Measurements from ENCODE around the gene KLK14.

KLK14 gene, protein sequence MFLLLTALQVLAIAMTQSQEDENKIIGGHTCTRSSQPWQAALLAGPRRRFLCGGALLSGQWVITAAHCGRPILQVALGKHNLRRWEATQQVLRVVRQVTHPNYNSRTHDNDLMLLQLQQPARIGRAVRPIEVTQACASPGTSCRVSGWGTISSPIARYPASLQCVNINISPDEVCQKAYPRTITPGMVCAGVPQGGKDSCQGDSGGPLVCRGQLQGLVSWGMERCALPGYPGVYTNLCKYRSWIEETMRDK

DNA sequence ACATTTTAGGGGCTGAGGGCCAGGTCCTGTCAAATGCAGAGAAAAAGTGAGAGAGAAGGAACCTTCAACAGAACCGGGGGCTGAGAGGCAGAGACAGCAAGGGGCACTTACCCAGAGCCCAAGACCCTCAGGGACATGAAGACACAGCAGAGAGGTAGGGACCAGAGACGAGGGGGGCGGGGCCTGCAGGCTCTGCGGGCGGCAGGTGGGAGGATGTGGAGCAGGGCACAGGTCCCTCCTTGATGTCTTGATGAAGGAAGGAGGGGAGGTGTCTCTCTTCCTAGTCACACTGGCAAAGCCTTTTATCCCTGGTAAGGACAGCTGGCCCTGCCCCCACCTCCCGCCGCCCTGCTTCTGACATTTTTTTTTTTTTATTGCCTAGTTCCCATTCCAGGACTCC, at the start of gene KLK14:
Gene KLK14, minus strand, starts transcription at position 277 of the 400 bp plus-strand sequence. Its CDS starts 273 bp downstream, at position 4.
- DNase-seq (ENCODE audit: low spot score) = no peak

DNA sequence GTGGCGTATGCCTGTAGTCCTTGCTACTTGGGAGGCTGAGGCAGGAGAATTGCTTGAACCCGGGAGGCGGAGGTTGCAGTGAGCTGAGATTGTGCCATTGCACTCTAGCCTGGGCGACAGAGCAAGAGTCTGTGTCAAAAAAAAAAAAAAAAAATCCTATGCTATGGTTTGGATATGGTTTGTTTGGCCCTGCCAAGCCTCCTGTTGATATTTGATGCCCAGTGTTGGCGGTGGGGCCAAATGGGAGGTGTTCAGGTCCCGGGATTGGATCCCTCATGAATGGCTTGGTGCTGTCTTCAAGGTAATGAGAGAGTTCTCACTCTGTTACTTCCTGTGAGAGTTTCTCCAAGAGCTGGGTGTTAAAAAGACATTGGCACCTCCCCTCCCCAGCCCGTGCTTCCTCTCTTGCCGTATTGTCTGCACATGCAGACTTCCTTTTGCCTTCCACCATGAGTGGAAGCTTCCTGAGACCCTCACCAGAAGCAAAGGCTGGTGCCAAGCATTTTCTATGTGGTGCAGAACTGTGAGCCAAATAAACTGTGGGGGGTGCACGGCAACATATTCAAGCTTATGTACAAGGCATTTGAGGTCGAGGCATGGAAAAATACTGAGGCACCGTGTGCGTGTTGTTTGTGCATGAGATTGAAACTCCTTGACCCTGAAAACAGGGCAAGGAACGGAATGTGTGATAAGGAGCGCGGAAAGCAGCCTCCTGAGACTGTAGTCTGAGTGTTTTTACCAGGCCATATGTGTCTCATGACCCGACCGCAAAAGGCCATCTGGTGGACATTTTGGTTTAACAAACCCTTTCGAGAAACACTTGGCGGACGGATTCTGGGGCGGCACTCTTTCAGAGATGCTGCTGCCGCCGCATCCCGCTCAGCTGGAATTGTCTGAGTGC, 49.3 kb upstream of the KLK14 start:
- DNase-seq (ENCODE audit: low spot score) = peak; percentile 17

DNA sequence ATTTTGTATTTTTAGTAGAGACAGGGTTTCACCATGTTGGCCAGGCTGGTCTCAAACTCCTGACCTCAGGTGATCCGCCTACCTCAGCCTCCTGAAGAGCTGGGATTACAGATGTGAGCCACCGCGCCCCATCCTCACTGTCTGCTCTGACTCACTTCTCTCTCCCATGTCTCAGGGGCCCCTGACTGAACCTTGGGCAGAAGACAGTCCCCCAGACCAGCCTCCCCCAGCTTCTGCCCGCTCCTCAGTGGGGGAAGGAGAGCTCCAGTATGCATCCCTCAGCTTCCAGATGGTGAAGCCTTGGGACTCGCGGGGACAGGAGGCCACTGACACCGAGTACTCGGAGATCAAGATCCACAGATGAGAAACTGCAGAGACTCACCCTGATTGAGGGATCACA, 47.0 kb upstream of the KLK14 start:
- DNase-seq (ENCODE audit: low spot score) = no peak

DNA sequence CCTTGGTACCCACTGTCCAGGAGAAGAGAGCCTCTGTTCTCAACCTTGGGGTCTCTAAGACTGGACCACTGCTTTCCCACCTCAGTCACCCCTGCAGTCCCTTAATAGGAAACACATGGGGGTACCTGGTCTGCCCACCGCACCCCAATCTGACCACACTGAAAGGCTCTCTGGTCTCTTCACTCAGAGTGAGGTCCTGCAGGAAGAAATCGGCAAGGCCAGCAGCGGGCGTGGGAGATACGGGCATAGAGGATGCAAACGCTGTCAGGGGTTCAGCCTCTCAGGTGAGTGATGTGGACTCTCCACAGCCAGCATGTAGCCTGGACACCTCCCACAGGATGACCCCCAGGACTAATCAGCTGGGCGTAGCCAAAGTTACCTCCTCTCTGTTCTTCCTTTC, 45.5 kb upstream of the KLK14 start:
- DNase-seq (ENCODE audit: low spot score) = no peak

DNA sequence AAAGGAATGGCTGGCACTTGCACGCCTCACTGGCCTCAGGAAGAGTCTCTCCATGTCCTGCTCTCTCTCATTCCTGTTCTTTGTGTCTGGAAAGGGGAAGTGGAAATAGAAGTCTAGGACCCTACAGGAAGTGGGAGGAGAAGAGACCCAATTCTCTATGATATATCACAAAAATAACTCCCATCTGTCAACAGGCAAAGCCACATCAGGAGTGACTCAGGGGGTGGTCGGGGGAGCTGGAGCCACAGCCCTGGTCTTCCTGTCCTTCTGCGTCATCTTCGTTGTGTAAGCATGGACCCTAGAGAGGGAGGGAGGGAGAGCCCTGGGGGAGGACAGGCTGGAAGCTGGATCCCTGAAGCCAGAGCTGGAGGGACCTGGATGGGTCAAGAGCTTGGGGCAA, 45.1 kb upstream of the KLK14 start:
- peak; percentile 15 for DNase-seq (ENCODE audit: low spot score)

DNA sequence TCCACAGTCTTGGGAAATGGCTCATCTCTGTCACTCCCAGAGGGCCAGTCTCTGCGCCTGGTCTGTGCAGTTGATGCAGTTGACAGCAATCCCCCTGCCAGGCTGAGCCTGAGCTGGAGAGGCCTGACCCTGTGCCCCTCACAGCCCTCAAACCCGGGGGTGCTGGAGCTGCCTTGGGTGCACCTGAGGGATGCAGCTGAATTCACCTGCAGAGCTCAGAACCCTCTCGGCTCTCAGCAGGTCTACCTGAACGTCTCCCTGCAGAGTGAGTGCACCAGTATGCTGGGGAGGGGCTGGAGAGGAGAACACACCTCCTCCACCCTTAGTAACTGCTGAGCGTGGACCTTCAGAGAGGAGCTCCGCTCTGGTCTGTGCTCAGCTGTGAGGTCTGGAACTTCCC, 44.3 kb upstream of the KLK14 start:
- DNase-seq (ENCODE audit: low spot score) = no peak

DNA sequence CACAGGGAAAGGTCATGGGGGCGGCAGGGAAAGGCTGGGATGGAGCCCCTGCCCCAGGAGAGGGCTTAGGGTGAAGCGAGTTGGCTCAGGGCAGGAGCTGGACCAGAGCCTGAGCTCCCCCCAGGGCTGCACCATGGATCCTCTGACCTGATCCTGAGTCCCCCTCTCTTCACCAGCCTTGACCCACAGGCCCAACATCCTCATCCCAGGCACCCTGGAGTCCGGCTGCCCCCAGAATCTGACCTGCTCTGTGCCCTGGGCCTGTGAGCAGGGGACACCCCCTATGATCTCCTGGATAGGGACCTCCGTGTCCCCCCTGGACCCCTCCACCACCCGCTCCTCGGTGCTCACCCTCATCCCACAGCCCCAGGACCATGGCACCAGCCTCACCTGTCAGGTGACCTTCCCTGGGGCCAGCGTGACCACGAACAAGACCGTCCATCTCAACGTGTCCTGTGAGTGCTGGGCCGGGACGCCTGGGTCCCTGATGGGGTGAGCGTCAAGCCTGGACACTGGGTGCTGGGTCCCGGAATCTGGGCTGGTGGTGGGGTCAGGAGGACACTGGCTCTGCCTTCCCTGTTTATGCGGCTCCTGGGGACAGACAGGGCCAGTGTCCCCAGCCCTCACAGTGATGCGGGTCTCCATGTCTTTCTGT, 42.9 kb upstream of the KLK14 start:
- DNase-seq (ENCODE audit: low spot score) = no peak

DNA sequence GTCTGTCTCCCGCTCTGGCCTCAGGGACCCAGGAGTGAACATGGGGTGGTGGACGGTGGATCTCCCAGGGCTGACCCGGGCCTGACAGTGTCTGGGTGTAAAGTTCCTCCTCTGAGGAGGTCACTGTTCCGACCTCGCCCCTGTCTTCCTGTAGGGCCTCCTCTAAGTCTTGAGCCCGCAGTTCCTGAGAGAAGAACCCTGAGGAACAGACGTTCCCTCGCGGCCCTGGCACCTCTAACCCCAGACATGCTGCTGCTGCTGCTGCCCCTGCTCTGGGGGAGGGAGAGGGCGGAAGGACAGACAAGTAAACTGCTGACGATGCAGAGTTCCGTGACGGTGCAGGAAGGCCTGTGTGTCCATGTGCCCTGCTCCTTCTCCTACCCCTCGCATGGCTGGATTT, 42.0 kb upstream of the KLK14 start, which contains the start of gene SIGLEC9:
Gene SIGLEC9, plus strand, starts transcription at position 178 of the 400 bp plus-strand sequence. Its CDS starts 69 bp downstream, at position 247.
- peak; percentile 46 for DNase-seq (ENCODE audit: low spot score)

DNA sequence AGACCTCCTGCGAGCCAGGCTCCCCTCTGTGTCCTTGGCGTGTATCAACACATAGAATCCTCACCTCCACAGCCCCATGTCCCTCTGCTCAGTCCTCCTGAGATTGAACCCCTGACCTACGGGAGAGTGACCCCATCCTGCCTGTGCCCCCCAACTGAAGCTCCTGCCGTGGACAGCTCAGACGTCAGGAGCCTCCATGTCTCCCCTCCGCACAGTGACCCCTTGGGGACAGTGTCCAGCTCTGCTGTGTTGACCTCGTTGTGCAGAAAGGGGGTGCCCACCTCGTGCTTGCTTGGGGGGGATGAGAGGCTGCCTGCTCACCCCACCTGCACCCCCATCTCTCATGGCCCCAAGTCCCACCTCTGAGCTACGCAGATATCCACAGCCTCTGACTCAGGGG, 41.5 kb upstream of the KLK14 start:
- DNase-seq (ENCODE audit: low spot score) = no peak

DNA sequence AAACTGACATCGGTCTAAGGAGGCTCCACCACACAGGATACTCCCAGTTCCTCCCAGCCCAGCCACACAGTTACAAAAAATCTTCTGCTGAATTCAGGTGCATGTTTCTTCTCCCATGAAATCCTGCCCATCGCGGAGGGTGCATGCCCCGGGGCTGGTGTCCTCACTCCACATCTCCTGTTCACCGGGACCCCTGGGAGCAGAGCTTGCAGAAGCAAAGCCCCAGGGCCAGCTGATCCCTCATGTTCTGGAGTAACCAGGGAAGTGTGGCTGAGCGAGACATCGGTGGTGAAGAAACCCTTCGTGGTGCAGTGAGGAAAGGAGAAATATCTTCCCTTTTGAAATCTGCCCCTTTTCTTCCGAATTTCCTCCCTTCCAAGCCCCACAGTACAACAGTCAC, 41.1 kb upstream of the KLK14 start:
- DNase-seq (ENCODE audit: low spot score) = no peak

DNA sequence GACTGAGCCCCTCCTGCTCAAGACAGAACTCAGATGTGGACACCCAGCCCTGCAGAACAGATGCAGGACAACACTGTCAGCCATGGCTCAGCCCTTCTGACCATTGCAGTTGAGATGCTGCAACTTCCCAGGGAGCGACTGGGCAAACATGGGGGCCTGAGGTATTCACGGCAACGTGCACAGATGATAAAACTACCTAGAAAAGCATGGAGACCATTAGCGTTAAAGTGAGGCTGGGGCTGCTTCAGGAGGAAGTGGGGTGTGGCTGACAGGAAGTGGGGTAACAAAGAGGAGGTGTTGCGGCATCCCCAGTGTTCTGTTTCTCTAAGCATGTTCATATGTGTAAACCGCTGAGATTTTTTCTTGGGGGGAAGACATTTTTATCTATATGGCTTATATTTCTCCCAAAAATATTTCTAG, 40.7 kb upstream of the KLK14 start:
- DNase-seq (ENCODE audit: low spot score) = no peak

DNA sequence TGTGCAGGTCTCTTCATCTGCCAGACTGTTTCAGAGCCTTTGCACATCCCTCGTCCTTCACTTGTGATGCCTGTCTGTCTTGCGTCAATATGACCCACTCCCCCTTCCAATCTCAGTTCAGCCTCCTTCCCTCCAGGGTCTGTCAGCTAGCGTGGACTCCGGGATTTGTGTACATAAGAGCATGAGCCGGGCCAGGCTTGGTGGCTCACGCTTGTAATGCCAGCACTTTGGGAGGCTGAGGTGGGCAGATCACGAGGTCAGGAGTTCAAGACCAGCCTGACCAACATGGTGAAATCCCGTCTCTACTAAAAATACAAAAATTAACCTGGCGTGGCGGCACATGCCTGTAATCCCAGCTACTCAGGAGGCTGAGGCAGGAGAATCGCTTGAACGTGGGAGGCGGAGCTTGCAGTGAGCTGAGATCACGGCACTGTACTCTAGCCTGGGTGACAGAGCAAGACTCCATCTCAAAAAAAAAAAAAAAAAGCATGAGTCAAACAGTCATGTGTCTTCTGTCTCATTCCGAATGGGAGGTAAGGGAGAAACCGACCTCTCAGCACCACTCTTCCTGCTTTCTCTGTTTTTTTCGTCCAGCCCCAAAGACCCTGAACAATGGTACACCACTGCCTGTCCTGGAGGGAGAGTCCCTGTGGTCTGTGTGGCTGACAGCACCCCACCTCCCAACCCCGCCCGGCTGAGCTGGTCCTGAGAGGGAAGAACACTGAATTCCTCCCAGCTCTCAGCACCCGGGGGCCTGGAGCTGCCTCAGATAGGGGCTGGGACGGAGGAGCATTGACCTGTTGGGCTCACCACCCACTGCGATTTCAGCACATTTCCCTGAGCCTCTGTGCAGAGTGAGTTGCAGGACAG, 39.7 kb upstream of the KLK14 start:
- DNase-seq (ENCODE audit: low spot score) = no peak

DNA sequence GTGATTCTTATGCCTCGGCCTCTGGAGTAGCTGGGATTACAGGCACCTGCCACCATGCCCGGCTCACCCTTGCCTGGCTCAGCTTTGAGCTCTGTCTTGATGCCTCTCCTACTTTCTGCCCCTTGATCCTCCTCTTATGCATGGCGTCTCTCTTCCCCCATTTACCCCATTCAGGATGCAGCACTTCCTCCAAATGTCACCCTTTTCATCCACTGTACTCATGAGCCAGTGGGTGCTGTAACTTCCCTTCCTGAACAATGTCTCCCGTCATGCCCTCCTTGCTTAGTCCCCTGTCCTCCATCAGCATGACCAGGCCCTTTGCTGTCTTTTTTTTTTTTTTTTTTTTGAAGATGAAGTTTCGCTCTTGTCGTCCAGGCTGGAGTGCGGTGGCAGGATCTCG, 38.6 kb upstream of the KLK14 start:
- no peak for DNase-seq (ENCODE audit: low spot score)

DNA sequence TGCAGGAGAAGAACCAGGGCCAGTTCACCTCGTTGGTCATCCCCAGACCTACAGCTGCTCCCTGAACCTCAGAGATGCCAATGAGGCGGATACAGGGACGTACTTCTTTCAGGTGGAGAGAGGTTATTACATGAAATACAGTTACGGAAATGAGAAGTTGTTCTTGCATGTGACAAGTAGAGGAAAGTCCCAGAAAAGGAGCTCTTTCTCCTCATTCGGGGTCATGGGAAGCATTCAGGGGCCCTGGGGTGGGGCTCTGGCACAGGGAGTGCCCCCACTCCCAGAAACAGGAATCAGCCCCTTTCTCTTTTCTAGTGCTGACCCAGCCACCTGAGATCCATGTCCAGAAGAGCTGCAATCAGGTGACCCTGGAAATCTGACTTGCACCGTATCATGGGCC, 37.5 kb upstream of the KLK14 start:
- DNase-seq (ENCODE audit: low spot score) = no peak

DNA sequence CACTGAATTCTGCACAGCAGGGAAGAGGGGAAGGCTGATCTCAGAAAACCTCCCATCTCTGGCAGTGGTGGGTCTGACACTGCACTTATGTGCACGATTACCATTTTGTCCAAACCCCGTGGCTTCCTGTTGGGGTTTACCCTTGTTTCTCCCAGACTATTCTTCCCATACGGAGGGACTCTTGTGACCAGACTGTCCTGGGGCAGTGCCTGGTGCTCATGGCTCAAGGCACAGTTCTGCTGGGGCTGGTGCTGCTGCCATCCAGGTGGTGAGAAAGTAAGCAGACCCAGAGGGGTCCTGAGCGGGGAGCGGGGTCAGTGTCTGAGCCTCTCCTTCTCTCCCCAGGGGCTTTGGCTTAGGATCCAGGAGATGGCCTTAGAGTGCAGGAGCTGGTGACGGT, 36.9 kb upstream of the KLK14 start:
- DNase-seq (ENCODE audit: low spot score) = no peak

DNA sequence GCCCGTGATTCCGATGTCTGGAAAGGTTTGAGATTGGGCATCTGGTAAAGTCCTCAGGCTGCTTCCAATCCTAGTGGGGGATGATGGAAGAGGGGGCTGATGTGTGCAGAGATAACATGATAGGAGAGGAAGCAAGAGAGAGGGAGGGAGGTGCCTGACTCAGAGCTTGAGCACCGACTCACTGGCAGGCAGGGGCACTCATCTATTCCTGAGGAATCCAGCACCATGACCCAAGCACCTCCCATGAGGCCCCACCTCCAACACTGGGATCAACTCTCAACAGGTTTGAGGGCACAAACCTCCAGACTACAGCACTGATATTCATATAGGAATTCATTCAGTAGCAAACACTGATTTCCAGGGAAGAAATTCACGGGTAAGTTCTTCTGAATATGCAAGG, 36.4 kb upstream of the KLK14 start:
- no peak for DNase-seq (ENCODE audit: low spot score)

DNA sequence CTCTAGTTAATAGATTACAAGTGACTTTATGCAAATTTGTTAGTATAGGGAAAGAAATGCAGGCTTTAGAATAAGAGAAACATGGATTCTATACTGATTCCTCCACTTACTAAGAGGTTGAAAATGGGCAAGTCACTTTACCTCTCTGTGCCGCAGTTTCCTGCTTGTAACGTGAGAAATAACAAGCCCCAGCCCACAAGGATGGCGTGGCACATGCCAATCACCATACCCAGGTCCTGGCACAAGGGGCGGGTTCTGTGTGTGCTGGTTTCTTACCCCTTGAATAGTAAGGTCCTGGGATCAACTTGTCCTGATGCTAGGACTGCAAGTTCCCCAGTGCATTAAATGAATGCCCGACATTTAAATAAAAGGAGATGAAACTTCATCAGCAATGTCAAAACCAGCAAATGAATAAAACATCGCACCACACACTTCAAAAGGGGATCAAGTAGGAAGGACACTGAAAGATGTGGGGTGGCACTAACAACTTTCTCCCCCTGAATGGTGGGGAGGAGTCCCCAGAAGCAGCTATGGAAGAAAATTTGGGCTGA, 34.1 kb upstream of the KLK14 start:
- DNase-seq (ENCODE audit: low spot score) = no peak

DNA sequence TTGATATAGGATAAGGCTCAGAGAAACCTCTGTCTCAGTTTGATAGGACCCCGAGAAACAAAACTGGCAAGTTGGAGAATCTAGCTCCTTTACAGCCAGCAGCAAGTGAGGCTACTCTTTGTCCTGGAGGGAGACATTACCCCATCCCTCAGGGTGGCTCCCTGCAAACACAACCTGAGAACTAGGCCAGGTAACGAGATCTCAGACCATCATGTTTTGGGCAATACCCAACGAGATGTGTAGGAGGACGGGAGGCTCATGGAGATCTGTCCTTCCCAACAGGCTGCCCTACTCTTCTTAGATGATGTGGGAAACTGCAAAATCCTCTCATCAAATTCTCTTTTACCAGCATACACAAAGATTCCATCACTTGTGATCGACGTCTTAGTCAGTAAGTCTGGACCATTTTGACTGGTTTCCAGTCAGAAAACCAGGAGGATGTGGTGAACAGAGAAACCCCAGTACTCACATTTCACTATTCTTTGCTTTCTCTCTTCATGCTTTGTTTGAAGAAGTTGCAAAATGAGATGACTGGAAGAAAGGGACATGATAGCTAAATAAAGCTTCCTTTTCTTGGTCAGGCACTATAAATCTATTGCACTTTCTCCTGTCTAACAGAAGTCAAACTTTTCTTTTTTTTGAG, 31.5 kb upstream of the KLK14 start:
- DNase-seq (ENCODE audit: low spot score) = no peak

DNA sequence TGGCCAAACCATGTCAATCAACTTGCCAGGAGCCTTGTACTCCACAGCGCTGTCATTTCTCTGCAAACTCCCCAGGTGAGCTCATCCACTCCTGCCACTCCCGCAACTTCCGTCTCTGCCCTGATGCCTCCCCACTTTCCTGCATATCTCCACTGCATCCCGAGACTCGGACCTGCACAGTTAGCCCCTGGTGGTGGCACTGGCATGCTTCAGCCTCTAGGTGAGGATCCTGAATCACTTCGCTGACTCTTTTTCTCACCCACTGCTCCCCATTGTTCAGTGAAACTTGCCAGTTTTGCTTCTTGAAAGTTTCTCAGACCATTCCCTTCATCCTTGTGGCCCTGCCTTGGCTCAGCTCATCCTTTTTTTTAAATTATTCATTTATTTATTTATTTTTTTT, 28.9 kb upstream of the KLK14 start:
- no peak for DNase-seq (ENCODE audit: low spot score)

DNA sequence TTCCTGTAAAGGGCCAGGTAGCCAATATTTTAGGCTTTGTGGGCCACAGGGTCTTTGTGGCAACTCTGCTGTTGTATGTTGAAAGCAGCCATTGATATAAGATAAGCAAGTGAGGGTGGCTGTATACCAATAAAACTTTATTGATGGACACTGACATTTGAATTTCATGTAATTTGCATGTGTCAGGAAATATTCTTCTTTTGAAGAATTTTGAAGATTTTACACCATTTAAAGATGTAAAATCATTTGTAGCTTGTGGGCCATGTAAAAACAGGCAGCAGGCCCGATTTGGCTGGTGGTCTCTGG, 27.9 kb upstream of the KLK14 start:
- no peak for DNase-seq (ENCODE audit: low spot score)

DNA sequence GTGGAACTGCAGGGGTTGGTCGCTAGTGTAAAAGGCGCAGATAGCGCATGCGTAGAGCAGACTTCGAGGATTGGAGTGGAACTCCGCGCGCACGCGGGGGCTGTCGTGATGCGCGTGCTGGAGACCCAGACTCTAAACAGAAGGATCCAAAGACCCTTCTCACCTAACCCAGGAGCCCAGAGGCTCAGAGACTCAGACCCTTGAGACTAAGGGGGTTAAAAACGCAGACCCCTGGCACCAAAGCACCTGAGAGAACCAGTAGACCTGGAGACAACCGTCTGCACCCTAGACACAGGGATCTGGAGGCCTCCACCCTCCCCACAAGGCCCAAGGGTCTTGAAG, 26.1 kb upstream of the KLK14 start:
- DNase-seq (ENCODE audit: low spot score) = no peak
